ENCODE data around the gene KAT5. TPM values are rescaled to one million over a fixed set of nuclear protein-coding genes. Genes with fewer than 3 reads are reported as not detected.
A peak's percentile ranks its signal among the peaks of the same experiment; 100 is the strongest.

The KAT5 gene
- total RNA-seq: 77.5 TPM
- long read RNA-seq, transcript KAT5-208 (12 exons, 1,697 nt): minor isoform, 7 of 129 reads
- long read RNA-seq, transcript KAT5-201 (13 exons, 2,296 nt): minor isoform, 13 of 129 reads
- long read RNA-seq, transcript KAT5-202 (13 exons, 2,059 nt): major isoform, 35 of 129 reads
- long read RNA-seq, transcript KAT5-203 (14 exons, 2,237 nt): minor isoform, 32 of 129 reads
- long read RNA-seq, partial matches to known transcripts: 16 of 129 reads
- long read RNA-seq, other reads (novel, unspliced or antisense): 23 of 129 reads

DNA sequence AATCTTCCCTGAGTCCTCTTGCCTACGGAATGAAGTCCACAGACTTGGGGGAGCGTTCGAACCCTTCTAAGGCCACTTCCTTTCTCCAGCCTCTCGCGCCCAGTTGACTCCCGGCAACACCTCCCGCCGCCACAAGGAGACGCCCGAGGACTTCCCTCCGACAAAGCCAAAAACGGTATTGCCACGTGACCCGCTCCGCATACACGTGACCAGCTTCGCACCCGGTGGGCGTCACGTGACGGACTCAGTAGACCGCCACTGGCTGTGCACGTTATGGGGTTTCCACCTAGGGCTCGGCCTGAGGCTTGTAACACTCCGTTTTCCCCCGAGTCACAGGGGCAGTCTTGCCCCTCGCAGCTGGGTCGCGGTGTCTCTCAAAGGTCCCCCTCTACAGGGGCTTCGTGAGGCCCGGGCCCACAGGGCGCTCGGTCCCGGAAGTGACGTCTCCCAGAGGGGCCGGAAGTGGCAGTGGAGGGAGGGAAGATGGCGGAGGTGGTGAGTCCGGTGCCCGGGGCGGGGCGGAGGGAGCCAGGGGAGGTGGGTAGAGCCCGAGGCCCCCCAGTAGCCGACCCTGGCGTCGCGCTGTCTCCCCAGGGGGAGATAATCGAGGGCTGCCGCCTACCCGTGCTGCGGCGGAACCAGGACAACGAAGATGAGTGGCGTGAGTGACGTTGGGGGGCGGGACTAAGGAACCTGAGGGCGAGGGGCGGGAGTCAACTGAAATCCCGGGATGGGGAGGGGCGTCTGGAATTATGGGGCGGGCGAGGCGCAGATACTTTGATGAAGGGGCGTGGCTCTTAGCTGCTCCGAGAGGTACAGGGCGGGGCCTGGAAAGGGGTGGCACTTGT lies at the start of gene KAT5:
Gene KAT5 (plus strand): TSS at position 468 of the 848 bp plus-strand sequence. CDS start 16 bp downstream, at position 484.
- DNase-seq: peak; percentile 99
- H3K4me3 ChIP-seq: peak within 1 kb of the TSS; percentile 65
- peaks cover 10% of the 10 kb centered on the region for H3K4me1 ChIP-seq
- intact Hi-C loops (cut with DNase I): loop anchor here (10.0 kb wide), 1 partner anchor 103 kb away; no protein-coding TSS in a partner anchor
- no peaks in the 10 kb centered on the region for H3K9me3 ChIP-seq
- ATAC-seq: peak; percentile 91
- peaks cover 43% of the 10 kb centered on the region for H3K36me3 ChIP-seq
- H3K27ac ChIP-seq: peak within 1 kb of the TSS; percentile 98
- no peaks in the 10 kb centered on the region for H3K27me3 ChIP-seq
- TF ChIP-seq, protein P1, sequence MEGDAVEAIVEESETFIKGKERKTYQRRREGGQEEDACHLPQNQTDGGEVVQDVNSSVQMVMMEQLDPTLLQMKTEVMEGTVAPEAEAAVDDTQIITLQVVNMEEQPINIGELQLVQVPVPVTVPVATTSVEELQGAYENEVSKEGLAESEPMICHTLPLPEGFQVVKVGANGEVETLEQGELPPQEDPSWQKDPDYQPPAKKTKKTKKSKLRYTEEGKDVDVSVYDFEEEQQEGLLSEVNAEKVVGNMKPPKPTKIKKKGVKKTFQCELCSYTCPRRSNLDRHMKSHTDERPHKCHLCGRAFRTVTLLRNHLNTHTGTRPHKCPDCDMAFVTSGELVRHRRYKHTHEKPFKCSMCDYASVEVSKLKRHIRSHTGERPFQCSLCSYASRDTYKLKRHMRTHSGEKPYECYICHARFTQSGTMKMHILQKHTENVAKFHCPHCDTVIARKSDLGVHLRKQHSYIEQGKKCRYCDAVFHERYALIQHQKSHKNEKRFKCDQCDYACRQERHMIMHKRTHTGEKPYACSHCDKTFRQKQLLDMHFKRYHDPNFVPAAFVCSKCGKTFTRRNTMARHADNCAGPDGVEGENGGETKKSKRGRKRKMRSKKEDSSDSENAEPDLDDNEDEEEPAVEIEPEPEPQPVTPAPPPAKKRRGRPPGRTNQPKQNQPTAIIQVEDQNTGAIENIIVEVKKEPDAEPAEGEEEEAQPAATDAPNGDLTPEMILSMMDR (IDR thresholded peaks at IDR 0.05): peak; percentile 96

DNA sequence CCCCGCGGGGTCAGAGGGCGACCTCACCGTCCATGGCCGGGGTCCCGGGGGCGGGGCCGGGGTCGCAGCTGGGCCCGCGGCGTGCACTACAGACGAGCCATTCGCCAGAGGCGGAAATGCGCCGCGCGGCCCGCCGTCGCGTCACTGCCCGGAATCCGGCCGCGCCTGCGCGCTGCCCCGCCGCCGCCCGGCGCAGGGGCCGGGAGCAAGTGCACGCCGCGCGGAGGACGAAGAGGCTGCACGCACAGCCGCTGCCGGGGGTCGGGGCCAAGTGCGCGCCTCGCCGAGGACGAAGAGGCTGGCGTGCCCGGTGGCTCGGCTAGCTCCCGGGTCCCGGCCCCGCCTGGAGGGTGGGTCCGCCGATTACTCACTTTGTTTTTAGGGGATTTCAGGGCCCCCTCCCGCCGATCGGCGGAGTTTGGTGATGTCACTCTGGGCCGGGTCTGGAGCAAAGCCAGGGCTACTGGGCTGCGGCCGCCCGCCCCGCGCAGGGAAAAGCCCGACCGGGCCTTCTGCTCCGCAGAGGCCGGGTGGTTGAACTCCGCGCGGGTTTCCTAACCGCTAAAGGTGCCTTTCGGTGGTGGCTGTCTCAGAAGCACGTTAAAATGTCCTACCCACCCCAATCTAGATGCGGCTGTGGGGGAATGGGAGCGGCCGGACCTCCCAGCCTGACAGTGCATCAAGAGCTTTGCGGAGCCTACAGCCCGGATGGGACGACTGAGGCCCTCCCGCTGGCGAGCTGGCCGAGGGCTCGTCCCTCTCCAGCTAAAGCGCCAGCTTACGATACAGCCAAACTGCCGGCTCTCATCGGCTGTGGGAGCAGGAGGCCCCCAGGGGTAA lies 49.0 kb upstream of the KAT5 start, which contains the start of gene RELA:
Gene RELA (minus strand): TSS at position 118 of the 840 bp plus-strand sequence. CDS start 84 bp downstream, at position 34.
- Histone ChIP-seq H3K9me3 (no peaks in the 10 kb centered on the region), H3K27ac (peak within 1 kb of the TSS; percentile 99), H3K27me3 (no peaks in the 10 kb centered on the region), H3K4me3 (peak within 1 kb of the TSS; percentile 93), H3K36me3 (peaks cover 36% of the 10 kb centered on the region), H3K4me1 (peaks cover 28% of the 10 kb centered on the region)
- peak; percentile 95 for ATAC-seq
- TF ChIP-seq, protein P1 (IDR thresholded peaks at IDR 0.05): peak; percentile 5
- peak; percentile 96 for DNase-seq
- intact Hi-C loops (cut with DNase I): no loop called here

DNA sequence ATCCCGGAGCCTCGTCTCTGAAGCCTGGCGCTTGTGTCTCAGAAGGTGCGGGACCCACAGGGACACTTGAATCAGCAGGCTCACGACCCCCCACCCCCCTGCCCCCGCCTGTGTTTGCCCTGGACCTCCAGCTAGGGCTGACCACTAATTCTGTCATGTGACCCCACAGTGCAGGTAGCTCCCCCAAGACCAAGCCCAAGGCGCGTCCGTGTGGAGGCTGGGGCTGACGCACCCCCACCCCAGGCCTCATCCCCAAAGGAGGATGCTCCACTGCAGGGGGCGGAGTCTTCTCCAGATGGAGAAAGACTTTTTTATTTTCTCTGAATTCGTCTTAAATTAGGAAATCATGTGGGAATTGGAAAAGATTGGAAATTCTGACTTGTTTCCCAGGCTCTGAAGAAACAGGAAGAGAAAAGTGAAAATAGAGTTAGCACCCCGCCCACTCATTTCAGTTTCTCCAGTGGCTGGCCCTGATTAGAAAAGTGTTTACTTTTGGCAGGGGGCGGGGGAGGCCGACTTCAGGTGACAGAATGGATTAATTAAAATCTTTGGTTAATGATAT lies 48.3 kb upstream of the KAT5 start:
- peak; percentile 43 for ATAC-seq
- peak; percentile 80 for DNase-seq
- intact Hi-C loops (cut with DNase I): no loop called here
- H3K36me3 ChIP-seq: peaks cover 29% of the 10 kb centered on the region
- H3K27ac ChIP-seq: peak overlapping the region; percentile 99
- TF ChIP-seq, protein P1 (IDR thresholded peaks at IDR 0.05): no peak
- H3K4me1 ChIP-seq: peaks cover 28% of the 10 kb centered on the region
- H3K9me3 ChIP-seq: no peaks in the 10 kb centered on the region
- no peaks in the 10 kb centered on the region for H3K27me3 ChIP-seq
- H3K4me3 ChIP-seq: peak overlapping the region; percentile 93

DNA sequence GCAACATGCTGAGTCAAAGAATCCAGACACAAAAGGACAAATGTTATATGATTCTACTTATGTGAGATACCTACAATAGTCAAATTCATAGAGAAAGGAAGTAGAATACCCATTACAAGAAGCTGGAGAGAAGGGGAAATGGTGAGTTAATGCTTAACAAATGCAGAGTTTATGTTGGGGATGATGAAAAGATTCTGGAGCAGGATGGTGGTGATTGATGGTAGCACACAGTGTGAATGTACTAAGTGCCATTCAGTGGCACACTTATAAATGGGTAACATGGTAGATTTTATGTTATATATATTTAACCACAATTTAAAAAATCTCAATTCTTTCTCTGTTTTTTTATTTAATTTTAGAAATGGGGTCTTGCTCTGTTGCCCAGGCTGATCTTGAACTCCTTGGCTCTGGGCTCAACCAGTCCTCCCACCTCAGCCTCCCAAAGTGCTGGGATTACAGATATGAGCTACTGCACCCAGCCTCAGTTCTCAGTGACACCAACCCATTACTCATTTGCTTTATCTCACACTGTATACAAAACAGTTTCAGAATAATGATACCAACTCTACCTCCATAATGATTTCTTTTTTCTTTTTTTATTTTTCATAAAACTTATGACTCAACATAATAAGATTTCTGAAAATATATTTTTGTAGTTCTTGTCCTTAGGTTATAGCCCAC lies 39.7 kb upstream of the KAT5 start:
- Histone ChIP-seq H3K27ac (no peak overlapping the region), H3K27me3 (no peaks in the 10 kb centered on the region), H3K9me3 (no peaks in the 10 kb centered on the region), H3K4me3 (no peak overlapping the region), H3K36me3 (no peaks in the 10 kb centered on the region), H3K4me1 (no peaks in the 10 kb centered on the region)
- no peak for ATAC-seq
- intact Hi-C loops (cut with DNase I): no loop called here
- DNase-seq: no peak
- TF ChIP-seq, protein P1 (IDR thresholded peaks at IDR 0.05): no peak

All from upper lobe of right lung (tissue), 1 donor.